T47D (cell line): ENCODE measurements around the gene CA10.

Experiments
- DNase-seq, 2 experiments: peaks; one replicate each; pipeline versions ENCODE4 v3.0.0 to v3.0.0-alpha.2; 2011 to 2012; ENCODE audit warnings: low read depth in 1 of 2, low spot score in 1 of 2
- JUND ChIP-seq: IDR thresholded peaks from 2 replicates; pipeline ENCODE4 v1.6.1; 2012; ENCODE audit warnings: low read depth
- in situ Hi-C: cut with HindIII; loops from 2 replicates; pipeline ENCODE4 v1.10.0; 2016; ENCODE audit warnings: low sequenced_read_pairs, low pct_unique_long_range_greater_than_20kb

CA10 gene

DNA sequence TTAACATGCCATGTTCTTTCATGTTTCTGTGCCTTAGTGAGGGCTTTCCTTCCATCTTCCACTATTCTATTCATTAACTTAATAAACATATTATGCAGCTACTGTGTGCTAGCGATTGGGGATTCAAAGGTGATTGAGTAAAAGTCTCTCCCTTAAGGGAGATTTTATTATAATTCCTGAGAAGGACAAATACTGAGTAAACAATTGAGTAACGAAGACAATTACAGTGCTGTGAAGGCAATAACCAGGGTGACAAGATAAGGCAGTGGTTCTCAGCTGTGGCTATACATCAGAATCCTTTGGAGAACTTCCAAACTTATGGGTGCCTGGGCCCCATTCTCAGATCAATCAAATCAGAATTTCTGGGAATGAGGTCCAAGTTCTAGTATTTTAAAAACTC is 353.3 kb downstream of the CA10 start:
- in situ Hi-C loops, result no loop called here
- DNase-seq, result no peak
- no peak for TF ChIP-seq JUND

DNA sequence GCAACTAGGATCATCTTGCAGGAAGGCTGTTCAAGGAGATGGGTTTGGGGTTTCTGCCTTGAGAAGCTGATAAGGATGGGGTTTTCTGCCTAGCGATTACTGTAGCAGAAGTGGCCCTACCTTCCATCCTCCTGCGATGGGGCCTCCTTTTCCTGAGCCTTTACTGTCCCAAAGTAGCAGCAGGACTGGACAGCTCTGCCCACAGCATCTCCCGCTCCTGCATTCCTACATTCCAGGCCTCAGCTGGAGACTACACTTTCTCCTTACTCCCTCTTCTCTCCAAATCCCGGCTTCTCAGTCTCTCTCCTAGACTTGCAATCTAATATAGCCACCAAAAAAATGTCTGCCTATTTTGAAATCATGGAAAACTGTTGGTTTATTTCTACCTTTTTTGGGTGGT is 355.4 kb downstream of the CA10 start:
- DNase-seq, result no peak
- in situ Hi-C loops, result no loop called here
- TF ChIP-seq JUND, result no peak

DNA sequence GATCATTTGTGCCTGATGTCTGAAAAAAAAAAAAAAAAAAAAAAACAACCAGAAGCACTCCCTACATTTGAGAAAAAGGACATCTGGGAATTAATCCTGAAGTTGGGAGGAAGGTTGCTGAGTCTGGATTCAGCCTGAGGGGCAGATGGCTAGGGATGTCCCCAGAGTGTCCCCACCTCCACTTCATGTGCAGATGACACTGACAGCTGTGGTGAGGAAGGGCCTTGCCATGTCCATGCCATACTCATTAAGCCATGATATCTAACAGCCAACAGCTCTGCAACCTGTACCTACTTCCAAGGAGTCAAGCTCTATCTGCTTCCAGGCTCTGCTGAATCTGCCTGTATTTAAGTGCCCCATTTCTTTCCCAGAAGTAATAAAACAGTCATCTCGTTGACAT is 356.0 kb downstream of the CA10 start:
- DNase-seq, result no peak
- in situ Hi-C loops, result no loop called here
- no peak for TF ChIP-seq JUND

DNA sequence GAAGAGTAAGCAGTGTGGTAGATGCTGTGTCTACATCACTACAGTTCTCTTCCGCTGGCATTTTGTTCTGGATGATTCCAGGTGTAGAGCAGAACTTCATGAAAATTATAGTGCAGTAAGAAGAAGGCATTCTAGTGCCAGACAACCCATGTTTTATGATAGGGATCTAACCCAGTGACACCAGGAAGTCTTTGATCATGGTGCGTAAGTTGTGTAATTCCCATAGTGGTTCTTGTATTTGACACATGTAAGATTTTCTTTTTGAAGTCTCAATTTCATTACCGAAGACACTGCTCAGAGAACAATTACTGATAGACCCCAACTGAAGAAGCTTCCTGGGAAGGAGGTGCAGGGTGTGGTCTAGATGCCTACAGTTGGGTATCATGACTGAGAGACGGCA is 356.9 kb downstream of the CA10 start:
- in situ Hi-C loops, result no loop called here
- TF ChIP-seq JUND, result no peak
- DNase-seq, result no peak

DNA sequence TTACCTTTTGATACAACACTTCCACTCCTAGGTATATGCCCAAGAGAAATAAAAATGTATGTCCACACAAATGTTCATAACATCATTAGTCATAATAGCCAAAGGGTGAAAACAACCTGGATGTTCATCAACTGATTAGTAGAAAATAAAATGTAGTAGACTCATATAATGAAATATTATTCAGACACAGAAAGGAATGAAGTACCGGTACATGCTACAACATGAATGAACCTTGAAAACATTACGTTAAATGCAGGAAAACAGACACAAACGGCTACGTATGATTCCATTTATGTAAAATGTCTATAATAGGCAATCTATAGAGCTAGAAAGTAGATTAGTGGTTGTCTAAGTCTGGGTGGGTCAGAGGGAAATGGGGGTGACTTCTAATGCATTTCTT is 358.5 kb downstream of the CA10 start:
- TF ChIP-seq JUND, result no peak
- DNase-seq, result no peak
- in situ Hi-C loops, result no loop called here

DNA sequence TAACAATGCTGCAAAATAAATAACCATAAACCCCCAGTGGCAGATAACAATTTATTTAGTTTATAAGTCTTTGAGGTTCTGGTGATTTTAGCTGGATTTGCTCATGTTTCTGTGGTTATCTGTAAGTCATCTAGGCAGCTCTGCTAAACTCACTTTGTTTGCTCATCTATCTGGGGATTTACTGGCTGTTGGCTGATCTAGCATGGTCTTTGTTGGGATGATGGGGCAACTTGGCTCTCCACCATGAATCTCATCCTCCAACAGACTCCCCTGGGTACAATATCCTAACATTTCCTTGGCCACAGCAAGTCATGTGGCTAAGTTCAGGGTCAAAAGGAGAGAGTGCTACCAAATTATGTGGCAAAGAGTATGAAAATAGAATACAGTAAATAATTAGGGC is 359.3 kb downstream of the CA10 start:
- in situ Hi-C loops, result no loop called here
- no peak for DNase-seq
- TF ChIP-seq JUND, result no peak

DNA sequence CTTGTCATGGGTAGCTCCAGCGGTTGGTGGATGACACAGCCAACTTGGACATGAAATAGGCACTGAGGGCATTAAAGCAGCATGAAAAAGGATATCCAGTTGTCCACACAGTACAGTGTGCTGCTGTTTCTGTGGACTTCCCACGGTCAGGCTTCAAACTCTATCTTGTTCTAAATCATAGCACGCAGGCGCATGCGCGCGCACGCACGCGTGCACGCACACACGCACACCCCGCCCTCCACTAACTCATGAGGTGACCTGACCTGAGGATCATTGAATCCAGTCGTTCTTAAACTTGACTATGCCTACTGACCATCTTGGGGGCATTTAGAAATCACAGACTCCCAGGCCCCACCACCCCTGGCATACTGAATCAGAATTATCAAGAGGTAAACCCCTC is 361.4 kb downstream of the CA10 start:
- no peak for DNase-seq
- in situ Hi-C loops, result no loop called here
- TF ChIP-seq JUND, result no peak

DNA sequence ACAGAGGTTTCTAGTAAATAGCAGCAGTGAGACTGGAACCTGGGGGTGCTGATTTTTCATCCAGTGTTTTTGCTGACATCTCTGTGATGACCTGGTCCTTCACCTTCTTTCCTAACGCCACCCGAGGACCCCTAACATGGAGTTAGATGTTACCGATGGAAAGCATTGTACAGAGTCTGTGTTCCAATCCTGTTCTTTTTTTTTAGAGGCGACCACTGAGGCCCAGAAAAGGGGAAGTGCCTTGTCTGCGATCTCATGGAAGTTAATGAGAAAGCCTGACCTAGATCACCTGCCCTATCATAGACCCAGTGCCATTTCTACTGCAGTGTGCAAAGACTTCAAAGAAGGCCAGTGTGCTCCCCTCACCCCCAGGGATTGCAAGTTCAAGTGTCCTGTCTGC is 362.5 kb downstream of the CA10 start:
- in situ Hi-C loops, result no loop called here
- no peak for DNase-seq
- no peak for TF ChIP-seq JUND

DNA sequence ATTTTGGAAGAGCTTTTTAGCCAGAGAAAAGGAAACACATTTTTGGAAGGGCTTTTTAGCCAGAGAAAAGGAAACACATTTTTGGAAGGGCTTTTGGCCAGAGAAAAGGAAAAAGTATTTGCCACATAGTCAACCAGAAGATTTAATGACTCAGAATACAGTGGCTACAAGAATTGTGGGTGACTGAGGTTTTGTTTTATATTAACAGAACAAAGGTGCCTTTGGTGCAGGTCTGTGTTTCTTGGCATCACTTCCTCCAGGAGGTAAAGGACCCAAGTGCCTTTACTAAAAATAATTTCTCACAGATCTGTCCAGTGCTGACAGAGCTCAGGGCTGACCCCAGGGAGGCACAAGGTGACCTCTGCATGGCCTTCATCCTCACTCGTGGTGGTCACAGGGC is 363.1 kb downstream of the CA10 start:
- no peak for TF ChIP-seq JUND
- no peak for DNase-seq
- in situ Hi-C loops, result no loop called here

DNA sequence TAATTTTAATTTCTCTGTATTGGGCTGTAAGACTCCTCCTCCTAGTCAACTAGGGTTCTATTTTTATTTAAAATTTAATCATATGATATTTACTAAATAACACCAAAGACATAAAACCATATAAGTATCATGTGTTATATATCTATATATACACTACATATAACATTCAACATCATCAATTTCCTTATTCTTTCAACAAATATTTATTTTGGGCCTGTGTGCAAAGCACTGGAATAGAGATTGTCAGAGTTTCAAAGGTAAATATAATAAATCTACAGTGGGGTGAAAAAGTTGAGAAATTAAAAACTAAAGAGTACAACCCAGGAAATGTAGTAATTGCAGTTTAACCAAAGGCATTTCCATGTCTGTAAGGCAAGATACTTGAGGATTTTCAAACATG is 364.0 kb downstream of the CA10 start:
- no peak for TF ChIP-seq JUND
- no peak for DNase-seq
- in situ Hi-C loops, result no loop called here

DNA sequence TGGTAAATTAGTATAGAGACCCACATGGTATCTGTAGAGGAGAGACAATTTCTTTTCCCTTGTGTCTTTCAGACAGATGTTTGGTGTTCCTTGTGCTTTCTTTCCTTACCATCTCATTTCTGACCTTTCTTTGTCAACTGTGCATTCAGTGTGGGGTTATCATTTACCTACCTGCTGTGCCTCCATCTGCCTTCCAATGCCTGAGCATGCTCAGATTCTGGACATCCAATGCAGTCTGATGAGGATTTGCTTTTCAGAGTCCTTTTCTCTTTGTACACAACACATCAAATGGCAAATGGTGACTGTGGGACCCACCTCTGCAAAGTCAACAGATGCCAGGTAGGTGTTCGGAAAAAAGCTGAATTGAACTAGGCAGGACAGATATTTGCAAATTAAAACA is 364.8 kb downstream of the CA10 start:
- in situ Hi-C loops, result no loop called here
- DNase-seq, result no peak
- no peak for TF ChIP-seq JUND

DNA sequence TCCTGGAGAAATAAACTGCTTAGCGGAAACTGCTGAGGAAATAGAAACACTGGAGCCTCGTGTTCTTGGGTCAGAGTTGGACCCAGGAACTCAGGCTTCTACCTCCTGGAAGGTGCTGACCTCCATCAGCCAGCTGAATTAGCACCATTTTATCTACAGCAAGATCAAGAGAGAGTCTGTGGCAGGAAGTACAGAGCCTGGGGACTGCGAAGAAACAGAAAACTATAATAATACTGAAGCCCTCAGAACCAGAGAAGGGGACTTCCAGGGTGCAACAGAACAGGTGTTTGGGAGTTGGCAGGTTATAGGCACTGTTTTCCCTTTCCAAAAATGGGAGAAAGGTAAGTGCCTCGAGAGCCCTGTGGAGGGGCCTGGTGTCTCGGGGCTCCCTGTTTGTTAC is 379.7 kb downstream of the CA10 start:
- no peak for TF ChIP-seq JUND
- in situ Hi-C loops, result no loop called here
- DNase-seq, result no peak

DNA sequence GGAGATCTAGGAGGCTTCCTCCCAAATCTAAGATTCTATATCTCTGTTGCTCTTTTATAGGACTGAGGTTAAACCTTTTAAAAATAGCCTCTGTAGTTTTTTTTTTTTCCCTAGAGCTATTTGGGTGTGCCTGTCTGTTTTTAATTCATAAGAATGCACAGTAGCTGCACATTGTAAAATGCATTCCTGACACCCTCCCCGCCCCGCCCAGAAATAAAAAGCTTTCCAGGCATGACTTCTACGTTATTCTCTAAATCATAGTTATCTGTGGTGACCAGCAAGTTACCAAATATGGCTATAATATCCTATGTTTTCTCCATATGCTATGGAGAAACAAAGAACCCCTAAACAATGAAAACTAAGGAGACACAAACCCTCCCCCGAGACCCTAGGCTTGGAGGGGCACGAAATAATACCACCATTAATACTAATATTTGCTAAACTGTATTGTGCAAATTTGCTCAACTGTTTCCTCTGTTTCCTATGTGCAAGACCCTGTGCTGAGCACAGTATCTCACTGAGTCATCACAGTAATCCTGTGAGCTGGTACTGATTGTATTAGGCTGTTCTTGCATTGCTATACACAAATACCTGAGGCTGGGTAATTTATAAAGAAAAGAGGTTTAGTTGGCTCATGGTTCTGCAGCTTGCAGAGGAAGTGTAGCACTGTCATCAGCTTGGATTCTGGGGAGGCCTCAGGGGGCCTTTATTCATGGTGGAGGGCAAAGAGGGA is 388.3 kb downstream of the CA10 start:
- TF ChIP-seq JUND, result no peak
- in situ Hi-C loops, result no loop called here

DNA sequence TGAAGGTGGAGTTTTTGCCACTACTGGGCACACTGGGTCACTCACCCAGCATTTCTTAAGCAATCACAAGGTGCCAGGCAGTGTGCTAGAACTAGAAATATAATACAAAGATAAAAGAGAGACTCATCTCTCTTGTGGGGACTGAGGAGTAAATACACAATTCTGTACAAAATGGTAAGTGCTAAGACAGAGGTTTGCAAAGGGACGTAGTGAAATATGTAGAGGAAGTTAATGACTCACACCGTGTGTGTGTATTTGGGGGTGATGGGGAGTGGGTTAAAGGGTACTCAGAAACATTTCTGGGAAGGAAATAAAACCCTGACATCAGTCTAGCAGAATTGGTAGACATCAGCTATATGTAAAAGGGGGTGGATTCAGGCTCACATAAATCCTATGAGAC is 389.3 kb downstream of the CA10 start:
- no peak for TF ChIP-seq JUND
- in situ Hi-C loops, result no loop called here
- DNase-seq, result no peak

More for the DNA sequence above, 388.3 kb downstream of the CA10 start:
- no peak for DNase-seq
